Endothelial cell of umbilical vein (primary cell): ENCODE data around the gene SRSF10.

Experiments
- CTCF ChIP-seq, 2 donors: IDR thresholded peaks; 1 replicate in 1 of 2; 2 replicates in 1 of 2; pipeline ENCODE4 v1.5.1; 2011; ENCODE audit warnings: low read length in 2 of 2, mild to moderate bottlenecking in 2 of 2, moderate library complexity in 2 of 2, control low read depth in 1 of 2, inconsistent platforms in 1 of 2, low read depth in 1 of 2; ENCODE audit not compliant: insufficient read depth in 1 of 2; ENCODE audit errors: extremely low read depth in 1 of 2
- EZH2 ChIP-seq: IDR thresholded peaks from 2 replicates; pipeline ENCODE4 v1.6.1; 2012; ENCODE audit warnings: borderline replicate concordance, low read depth, mild to moderate bottlenecking, moderate library complexity, low read length, inconsistent platforms; ENCODE audit not compliant: severe bottlenecking
- FOS ChIP-seq: IDR thresholded peaks from 2 replicates; pipeline ENCODE4 v1.6.1; 2011; ENCODE audit warnings: mild to moderate bottlenecking, low read length, moderate library complexity, borderline replicate concordance; ENCODE audit not compliant: insufficient read depth
- GATA2 ChIP-seq: IDR thresholded peaks from 2 replicates; pipeline ENCODE4 v1.7.0; 2011; ENCODE audit warnings: low read depth, mild to moderate bottlenecking, moderate library complexity, mixed read lengths, low read length; ENCODE audit not compliant: insufficient read length, insufficient read depth
- JUN ChIP-seq: IDR thresholded peaks from 2 replicates; pipeline ENCODE4 v1.6.1; 2011; ENCODE audit warnings: borderline replicate concordance, low read depth; ENCODE audit not compliant: insufficient read length, insufficient read depth
- MAX ChIP-seq: IDR thresholded peaks from 2 replicates; pipeline ENCODE4 v1.6.1; 2011; ENCODE audit not compliant: insufficient read depth, insufficient read length
- POLR2A ChIP-seq: IDR thresholded peaks from 2 replicates; pipeline ENCODE4 v1.6.1; 2012; ENCODE audit warnings: low read depth, mild to moderate bottlenecking, control low read depth, low read length
- POLR2AphosphoS5 ChIP-seq: IDR thresholded peaks from 2 replicates; pipeline ENCODE4 v1.6.1; 2012; ENCODE audit warnings: low read depth, mild to moderate bottlenecking, control low read depth, low read length, moderate library complexity; ENCODE audit not compliant: insufficient read depth

GRCh38 chr1:24018611-24019580 is 38.8 kb upstream of the SRSF10 start:
- no peak for TF ChIP-seq EZH2
- TF ChIP-seq CTCF (IDR thresholded peaks at IDR 0.05; ENCODE audit: extremely low read depth in 1 of 2, insufficient read depth in 1 of 2, low read depth in 1 of 2, low read length in 2 of 2), result no peak
- no peak for TF ChIP-seq MAX
- peak; percentile 39 for TF ChIP-seq JUN
- peak; percentile 94 for TF ChIP-seq POLR2AphosphoS5
- no peak for TF ChIP-seq FOS
- no peak for TF ChIP-seq POLR2A
- peak; percentile 90 for TF ChIP-seq GATA2
